Hepatocyte (in vitro differentiated cells): ENCODE data around the gene ADAMTS2.

Source experiments
- CTCF ChIP-seq: fragments of 200-600 bp; sonication (generic); IDR thresholded peaks from 2 replicates; pipeline ENCODE4 v1.5.1; 2016; ENCODE audit warnings: antibody characterized with exemption, mild to moderate bottlenecking; ENCODE audit not compliant: poor library complexity
- EZH2 ChIP-seq: fragments of 200-600 bp; sonication (generic); IDR thresholded peaks from 2 replicates; pipeline ENCODE4 v1.6.1; 2016; ENCODE audit warnings: antibody characterized with exemption, mild to moderate bottlenecking, borderline replicate concordance
- EZH2phosphoT487 ChIP-seq: fragments of 200-600 bp; sonication (generic); IDR thresholded peaks from one replicate; pipeline ENCODE4 v1.6.1; 2018; ENCODE audit warnings: antibody characterized with exemption, mild to moderate bottlenecking, low read depth, moderate library complexity; ENCODE audit not compliant: unreplicated experiment, severe bottlenecking

GRCh38 chr5:179150011-179150410 lies 195.2 kb downstream of the ADAMTS2 start:
- TF ChIP-seq CTCF (no peak), EZH2 (no peak), EZH2phosphoT487 (no peak)
